DND-41 (cell line): ENCODE measurements around the gene SCYL3.
A peak's percentile ranks its signal among the peaks of the same experiment; 100 is the strongest.

Source experiments
- ATAC-seq: fragments of 200-7000 bp; cut with Tn5 transposase; 3 replicates; pipeline ENCODE4 v1.9.1; 2021; ENCODE audit warnings: low read depth; ENCODE audit not compliant: insufficient read depth
- DNase-seq: peaks from one replicate; pipeline ENCODE4 v3.0.0-alpha.2; 2020
- H2AFZ ChIP-seq: 2 replicates; pipeline ENCODE4 v1.6.0; 2012; ENCODE audit warnings: low read depth, low read length
- H3K27ac ChIP-seq: 2 replicates; pipeline ENCODE4 v1.5.1; 2012; ENCODE audit warnings: low read length, inconsistent platforms
- H3K27me3 ChIP-seq: fragments of 200-600 bp; sonication (generic); 2 replicates; pipeline ENCODE4 v1.6.0; 2012; ENCODE audit warnings: low read length, mild to moderate bottlenecking, inconsistent platforms; ENCODE audit not compliant: insufficient read depth, poor library complexity
- H3K36me3 ChIP-seq: 2 replicates; pipeline ENCODE4 v1.5.1; 2012; ENCODE audit warnings: low read length, inconsistent platforms; ENCODE audit not compliant: insufficient read depth
- H3K4me1 ChIP-seq: 2 replicates; pipeline ENCODE4 v1.5.1; 2012; ENCODE audit warnings: mild to moderate bottlenecking, low read length; ENCODE audit not compliant: insufficient read depth
- H3K4me2 ChIP-seq: 2 replicates; pipeline ENCODE4 v1.6.0; 2012; ENCODE audit warnings: mild to moderate bottlenecking, moderate library complexity, low read length, inconsistent platforms; ENCODE audit not compliant: insufficient read depth
- H3K4me3 ChIP-seq, 2 experiments: fragments of 200-600 bp in 1 of 2; shearing (Covaris generic) in 1 of 2; 2 replicates each; pipeline ENCODE4 v1.5.1; 2012 to 2016; ENCODE audit warnings: inconsistent platforms in 2 of 2, low read length in 2 of 2, mild to moderate bottlenecking in 2 of 2, low read depth in 1 of 2, moderate library complexity in 1 of 2
- H3K79me2 ChIP-seq: 2 replicates; pipeline ENCODE4 v1.6.0; 2012; ENCODE audit warnings: low read length, inconsistent platforms; ENCODE audit not compliant: insufficient read depth
- H3K9ac ChIP-seq: 2 replicates; pipeline ENCODE4 v1.6.0; 2012; ENCODE audit warnings: low read depth, mild to moderate bottlenecking, inconsistent platforms, low read length, moderate library complexity
- H3K9me3 ChIP-seq: 2 replicates; pipeline ENCODE4 v1.5.1; 2012; ENCODE audit warnings: low read length, moderate library complexity, mild to moderate bottlenecking, inconsistent platforms; ENCODE audit not compliant: insufficient read depth, severe bottlenecking
- H4K20me1 ChIP-seq: 2 replicates; pipeline ENCODE4 v1.6.0; 2012; ENCODE audit warnings: low read length; ENCODE audit not compliant: insufficient read depth
- EZH2 ChIP-seq: IDR thresholded peaks from 3 replicates; pipeline ENCODE4 v1.6.1; 2012; ENCODE audit warnings: borderline replicate concordance, low read depth, mild to moderate bottlenecking, moderate library complexity, low read length, inconsistent platforms; ENCODE audit not compliant: severe bottlenecking
- TF ChIP-seq, protein P1 (sequence below): IDR thresholded peaks from 2 replicates; pipeline ENCODE4 v1.5.1; 2012; ENCODE audit warnings: borderline replicate concordance, low read length, moderate library complexity, mild to moderate bottlenecking; ENCODE audit not compliant: poor library complexity, severe bottlenecking; ENCODE audit errors: extremely low read depth

Gene SCYL3

DNA sequence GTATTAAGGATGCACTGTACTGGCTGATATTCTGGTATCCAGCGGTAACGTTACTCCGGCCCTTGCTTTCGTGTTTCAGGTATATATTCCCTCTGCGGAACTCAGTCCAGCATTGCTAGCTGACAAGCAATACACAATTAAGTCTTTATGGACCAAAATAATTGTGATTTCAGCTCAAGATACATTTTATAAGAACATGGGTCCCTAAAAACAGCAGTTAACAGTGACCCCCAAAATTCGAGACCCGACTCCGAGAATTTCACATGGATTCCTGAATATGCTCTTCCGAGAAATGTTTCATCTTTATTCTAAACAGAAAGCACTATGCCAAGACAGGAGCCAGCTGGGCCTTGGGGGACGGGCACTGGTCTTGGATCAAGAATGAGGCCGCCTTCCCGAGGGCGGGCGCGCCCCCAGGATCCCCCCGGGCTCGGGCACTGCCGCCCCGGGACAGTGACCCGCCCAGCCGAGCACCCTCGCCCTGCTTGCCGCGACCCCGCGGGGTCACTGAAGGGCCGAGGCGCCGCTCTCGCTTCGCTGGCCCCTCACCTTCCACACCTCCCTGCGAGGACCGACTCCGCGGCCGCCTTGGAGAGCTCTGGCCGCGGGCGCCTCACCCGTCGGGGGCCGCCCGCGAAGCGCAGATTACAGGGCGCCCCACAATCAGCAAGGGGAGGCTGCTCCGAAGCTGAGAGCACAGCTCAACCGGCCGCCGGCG lies 610 bp downstream of the SCYL3 start:
- peak overlapping the region; percentile 99 for H3K27ac ChIP-seq
- no peaks in the 10 kb centered on the region for H3K27me3 ChIP-seq

GRCh38 chr1:169892176-169892926 lies 1.3 kb downstream of the SCYL3 start:
- Histone ChIP-seq H3K4me3 (peak overlapping the region; percentile 79 to 96), H3K9ac (peak overlapping the region; percentile 90), H3K4me2 (peak overlapping the region; percentile 96), H3K36me3 (peaks cover 13% of the 10 kb centered on the region), H4K20me1 (no peaks in the 10 kb centered on the region), H3K9me3 (no peaks in the 10 kb centered on the region), H3K27ac (peak overlapping the region; percentile 99), H3K79me2 (peaks cover 51% of the 10 kb centered on the region), H3K27me3 (no peaks in the 10 kb centered on the region), H2AFZ (peak overlapping the region; percentile 74), H3K4me1 (peaks cover 36% of the 10 kb centered on the region)
- ATAC-seq (no peak), DNase-seq (no peak)
- TF ChIP-seq EZH2 = no peak
- TF ChIP-seq, protein P1, sequence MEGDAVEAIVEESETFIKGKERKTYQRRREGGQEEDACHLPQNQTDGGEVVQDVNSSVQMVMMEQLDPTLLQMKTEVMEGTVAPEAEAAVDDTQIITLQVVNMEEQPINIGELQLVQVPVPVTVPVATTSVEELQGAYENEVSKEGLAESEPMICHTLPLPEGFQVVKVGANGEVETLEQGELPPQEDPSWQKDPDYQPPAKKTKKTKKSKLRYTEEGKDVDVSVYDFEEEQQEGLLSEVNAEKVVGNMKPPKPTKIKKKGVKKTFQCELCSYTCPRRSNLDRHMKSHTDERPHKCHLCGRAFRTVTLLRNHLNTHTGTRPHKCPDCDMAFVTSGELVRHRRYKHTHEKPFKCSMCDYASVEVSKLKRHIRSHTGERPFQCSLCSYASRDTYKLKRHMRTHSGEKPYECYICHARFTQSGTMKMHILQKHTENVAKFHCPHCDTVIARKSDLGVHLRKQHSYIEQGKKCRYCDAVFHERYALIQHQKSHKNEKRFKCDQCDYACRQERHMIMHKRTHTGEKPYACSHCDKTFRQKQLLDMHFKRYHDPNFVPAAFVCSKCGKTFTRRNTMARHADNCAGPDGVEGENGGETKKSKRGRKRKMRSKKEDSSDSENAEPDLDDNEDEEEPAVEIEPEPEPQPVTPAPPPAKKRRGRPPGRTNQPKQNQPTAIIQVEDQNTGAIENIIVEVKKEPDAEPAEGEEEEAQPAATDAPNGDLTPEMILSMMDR = no peak

More for the DNA sequence above, 610 bp downstream of the SCYL3 start:
- Histone ChIP-seq H4K20me1 (no peaks in the 10 kb centered on the region), H2AFZ (peak overlapping the region; percentile 74), H3K36me3 (peaks cover 6% of the 10 kb centered on the region), H3K9ac (peak overlapping the region; percentile 90), H3K4me3 (peak overlapping the region; percentile 79 to 96), H3K79me2 (peaks cover 48% of the 10 kb centered on the region), H3K4me1 (peaks cover 36% of the 10 kb centered on the region), H3K4me2 (peak overlapping the region; percentile 96), H3K9me3 (no peaks in the 10 kb centered on the region)
- ATAC-seq (peak; percentile 4), DNase-seq (peak; percentile 46)
- TF ChIP-seq, protein P1 = no peak
- no peak for TF ChIP-seq EZH2

DNA sequence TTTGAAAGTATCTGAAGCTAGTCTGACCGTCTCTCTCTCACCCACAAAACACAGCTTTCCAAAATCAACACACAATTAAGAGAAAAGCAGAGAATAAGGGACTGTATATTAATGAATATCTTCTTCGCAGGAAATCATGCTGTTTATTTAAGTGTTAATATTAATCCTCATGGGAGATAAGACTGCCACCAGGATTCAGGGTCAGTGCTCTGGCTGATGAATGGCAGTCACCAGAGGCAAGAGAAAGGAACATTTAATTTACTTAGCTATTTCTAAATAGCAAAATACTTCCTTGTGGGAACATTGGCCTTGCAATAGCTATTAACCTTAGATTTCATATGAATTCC lies 2.2 kb downstream of the SCYL3 start:
- no peak for TF ChIP-seq EZH2
- TF ChIP-seq, protein P1 = no peak
- ATAC-seq = no peak
- Histone ChIP-seq H3K9ac (no peak overlapping the region; the same call in 1 of the 2 replicates), H3K4me1 (peaks cover 36% of the 10 kb centered on the region), H4K20me1 (no peaks in the 10 kb centered on the region), H3K27me3 (no peaks in the 10 kb centered on the region), H3K4me2 (peak overlapping the region; percentile 96), H3K9me3 (no peaks in the 10 kb centered on the region), H3K4me3 (no peak overlapping the region), H2AFZ (no peak overlapping the region), H3K36me3 (peaks cover 19% of the 10 kb centered on the region), H3K79me2 (peaks cover 51% of the 10 kb centered on the region), H3K27ac (no peak overlapping the region)
- no peak for DNase-seq
